HCT116 (cell line): ENCODE measurements around the gene ZEB2. TPM values are rescaled to one million over a fixed set of nuclear protein-coding genes. Genes with fewer than 3 reads are reported as not detected.

Experiments used
- ATAC-seq: fragments of 200-7000 bp; cut with Tn5 transposase; 2 replicates; pipeline ENCODE4 v1.9.1; 2020; ENCODE audit warnings: mild to moderate bottlenecking, moderate library complexity
- BruUV-seq: library from RNA; stranded (reverse); fragments of 400-500 nt; replicated peaks from 2 replicates; lab custom pipeline; 2021; lab: Mats Ljungman, UMichigan
- CTCF ChIA-PET: fragments of 300-600 bp; sonication (Branson Sonifier 250); formaldehyde crosslinking; loops from one replicate; lab custom pipeline; 2021; ENCODE audit warnings: antibody characterized with exemption; lab: Charles Lee
- POLR2A ChIA-PET: fragments of 300-600, 350-600 bp; sonication (Branson Sonifier 250); formaldehyde crosslinking; loops from one replicate; lab custom pipeline; 2021; ENCODE audit warnings: antibody characterized with exemption; lab: Charles Lee
- RAD21 ChIA-PET, 2 experiments: fragments of 300-600 bp; sonication (Branson Sonifier 250); formaldehyde crosslinking; loops; one replicate each; lab custom pipeline; 2023; ENCODE audit warnings: low total read pairs in 2 of 2; ENCODE audit not compliant: uncharacterized antibody in 2 of 2, unreplicated experiment in 2 of 2, low non-redundant PET in 1 of 2; lab: Charles Lee
- DNase-seq: peaks from one replicate; pipeline ENCODE4 v3.0.0-alpha.2; 2010; ENCODE audit warnings: low read depth, low spot score
- H2AFZ ChIP-seq: fragments of 200-600 bp; shearing (Covaris generic), sonication (generic); 2 replicates; pipeline ENCODE4 v1.6.1; 2017; ENCODE audit warnings: low read depth, mixed run types, mixed read lengths, antibody characterized with exemption, low read length; ENCODE audit not compliant: poor library complexity, severe bottlenecking
- H3K27ac ChIP-seq: 2 replicates; pipeline ENCODE4 v1.5.1; 2012; ENCODE audit warnings: low read depth, low read length
- H3K27me3 ChIP-seq: fragments of 200-600 bp; sonication (generic); 2 replicates; pipeline ENCODE4 v1.6.1; 2016; ENCODE audit warnings: mixed run types, low read length, mixed read lengths; ENCODE audit not compliant: insufficient read depth
- H3K36me3 ChIP-seq, 2 experiments: fragments of 200-500 bp in 1 of 2; fragments of 200-600 bp in 1 of 2; sonication (Bioruptor generic) in 1 of 2; sonication (generic) in 1 of 2; 2 replicates each; pipeline versions ENCODE4 v1.5.1 to v1.6.1; 2014 to 2016; ENCODE audit warnings: low read length in 2 of 2, inconsistent platforms in 1 of 2, mixed read lengths in 1 of 2, mixed run types in 1 of 2; ENCODE audit not compliant: insufficient read depth in 2 of 2, control insufficient read depth in 1 of 2
- H3K4me1 ChIP-seq, 2 experiments: fragments of 200-600 bp in 1 of 2; sonication (generic) in 1 of 2; 2 replicates each; pipeline versions ENCODE4 v1.5.1 to v1.6.1; 2012 to 2017; ENCODE audit warnings: low read length in 2 of 2, inconsistent platforms in 1 of 2, mild to moderate bottlenecking in 1 of 2, mixed read lengths in 1 of 2, mixed run types in 1 of 2, moderate library complexity in 1 of 2; ENCODE audit not compliant: insufficient read depth in 2 of 2, control insufficient read depth in 1 of 2
- H3K4me2 ChIP-seq: fragments of 200-600 bp; sonication (generic); 2 replicates; pipeline ENCODE4 v1.6.1; 2017; ENCODE audit warnings: mixed run types, low read length, mixed read lengths
- H3K4me3 ChIP-seq, 2 experiments: fragments of 200-600 bp in 1 of 2; sonication (generic) in 1 of 2; replicated peaks in 1 of 2; 2 replicates each; pipeline ENCODE4 v1.5.1; 2011 to 2016; ENCODE audit warnings: low read length in 2 of 2, control low read depth in 1 of 2, low read depth in 1 of 2, mild to moderate bottlenecking in 1 of 2, mixed read lengths in 1 of 2, mixed run types in 1 of 2
- H3K79me2 ChIP-seq: fragments of 200-600 bp; sonication (generic); 2 replicates; pipeline ENCODE4 v1.6.1; 2017; ENCODE audit warnings: mild to moderate bottlenecking, mixed run types, low read length, moderate library complexity, mixed read lengths; ENCODE audit not compliant: insufficient read depth
- H3K9ac ChIP-seq: fragments of 200-600 bp; sonication (generic); 2 replicates; pipeline ENCODE4 v1.6.1; 2016; ENCODE audit warnings: low read length, mixed read lengths
- H3K9me2 ChIP-seq: fragments of 200-600 bp; sonication (generic), shearing (Covaris generic); 2 replicates; pipeline ENCODE4 v1.6.1; 2017; ENCODE audit warnings: mixed run types, mild to moderate bottlenecking, moderate library complexity; ENCODE audit not compliant: insufficient read depth
- H3K9me3 ChIP-seq, 2 experiments: fragments of 200-500 bp in 1 of 2; fragments of 200-600 bp in 1 of 2; sonication (Bioruptor generic) in 1 of 2; sonication (generic) in 1 of 2; 2 replicates each; pipeline ENCODE4 v1.6.1; 2014 to 2017; ENCODE audit warnings: low read length in 2 of 2, mixed read lengths in 2 of 2, inconsistent platforms in 1 of 2, low read depth in 1 of 2, mild to moderate bottlenecking in 1 of 2, mixed run types in 1 of 2, moderate library complexity in 1 of 2; ENCODE audit not compliant: control insufficient read depth in 1 of 2, insufficient read depth in 1 of 2
- H4K20me1 ChIP-seq: fragments of 200-600 bp; sonication (generic), shearing (Covaris generic); 2 replicates; pipeline ENCODE4 v1.6.1; 2017; ENCODE audit warnings: mixed run types, mild to moderate bottlenecking, moderate library complexity; ENCODE audit not compliant: insufficient read depth
- ATF3 ChIP-seq: IDR thresholded peaks from 2 replicates; pipeline ENCODE4 v1.6.1; 2012
- CBX3 ChIP-seq: IDR thresholded peaks from 2 replicates; pipeline ENCODE4 v1.6.1; 2012; ENCODE audit warnings: low read depth
- EZH2phosphoT487 ChIP-seq: fragments of 200-600 bp; IDR thresholded peaks from 2 replicates; pipeline ENCODE4 v1.6.1; 2018; ENCODE audit warnings: antibody characterized with exemption, borderline replicate concordance
- FOSL1 ChIP-seq: IDR thresholded peaks from 2 replicates; pipeline ENCODE4 v1.6.1; 2012; ENCODE audit warnings: low read depth
- JUND ChIP-seq: IDR thresholded peaks from 2 replicates; pipeline ENCODE4 v1.6.1; 2012
- MAX ChIP-seq: IDR thresholded peaks from 2 replicates; pipeline ENCODE4 v1.6.1; 2012
- POLR2A ChIP-seq: IDR thresholded peaks from 2 replicates; pipeline ENCODE4 v1.7.0; 2011; ENCODE audit warnings: borderline replicate concordance; ENCODE audit not compliant: insufficient read depth, insufficient read length; ENCODE audit errors: extremely low read depth
- REST ChIP-seq: IDR thresholded peaks from 2 replicates; pipeline ENCODE4 v1.6.1; 2012; ENCODE audit warnings: low read depth
- SIN3A ChIP-seq: IDR thresholded peaks from 2 replicates; pipeline ENCODE4 v1.6.1; 2012; ENCODE audit warnings: low read depth
- SP1 ChIP-seq: IDR thresholded peaks from 2 replicates; pipeline ENCODE4 v1.6.1; 2012; ENCODE audit warnings: low read depth
- TCF7L2 ChIP-seq: IDR thresholded peaks from 2 replicates; pipeline ENCODE4 v1.7.0; 2011; ENCODE audit warnings: borderline replicate concordance, inconsistent platforms; ENCODE audit not compliant: insufficient read depth, insufficient read length; ENCODE audit errors: extremely low read depth
- YY1 ChIP-seq: IDR thresholded peaks from 2 replicates; pipeline ENCODE4 v1.6.1; 2011; ENCODE audit warnings: low read length, low read depth, moderate library complexity, mild to moderate bottlenecking; ENCODE audit not compliant: insufficient replicate concordance; ENCODE audit errors: extremely low read depth
- ZBTB33 ChIP-seq: IDR thresholded peaks from 2 replicates; pipeline ENCODE4 v1.6.1; 2011; ENCODE audit warnings: mild to moderate bottlenecking, low read length, moderate library complexity; ENCODE audit not compliant: insufficient replicate concordance; ENCODE audit errors: extremely low read depth
- ZFX ChIP-seq: fragments of 450-650 bp; IDR thresholded peaks from 2 replicates; pipeline ENCODE4 v1.6.1; 2017
- intact Hi-C: fragments of 100-400 bp; cut with micrococcal nuclease; formaldehyde crosslinking; loops from 2 replicates; pipeline ENCODE4 v1.10.0; 2022
- total RNA-seq: library from RNA; stranded (reverse); gene quantifications from one replicate; pipeline ENCODE4 v1.2.1, GENCODE V29; 2021; ENCODE audit not compliant: unreplicated experiment

ZEB2 gene
- total RNA-seq, 1 experiment from 2014 or later, result 0.81 TPM

- TF ChIP-seq REST (no peak), EZH2phosphoT487 (no peak), SP1 (no peak), POLR2A (no peak), MAX (no peak), YY1 (no peak), TCF7L2 (no peak), FOSL1 (no peak), ZFX (no peak), CBX3 (no peak), ATF3 (no peak)
These were observed 130.0 kb downstream of the ZEB2 start (continued) for GRCh38 chr2:144389930-144390311.

- Histone ChIP-seq H3K4me1 (no peaks in the 10 kb centered on the region), H3K79me2 (no peaks in the 10 kb centered on the region), H4K20me1 (no peaks in the 10 kb centered on the region), H3K9me3 (no peaks in the 10 kb centered on the region), H3K36me3 (no peaks in the 10 kb centered on the region), H3K27ac (no peak overlapping the region), H3K9me2 (no peaks in the 10 kb centered on the region), H3K27me3 (no peaks in the 10 kb centered on the region), H3K9ac (no peak overlapping the region), H3K4me3 (no peak overlapping the region), H2AFZ (no peak overlapping the region), H3K4me2 (no peak overlapping the region)
- intact Hi-C loops, result no loop called here
- ChIA-PET CTCF (no interaction called here), RAD21 (no interaction called here), POLR2A (no interaction called here)
- no peak for DNase-seq
- BruUV-seq, result no TSS peak
- ATAC-seq, result no peak
- TF ChIP-seq YY1, result no peak
- TF ChIP-seq JUND, result no peak
- TF ChIP-seq ZFX, result no peak
- TF ChIP-seq REST, result no peak
- no peak for TF ChIP-seq EZH2phosphoT487
- no peak for TF ChIP-seq ZBTB33
- TF ChIP-seq SIN3A, result no peak
- no peak for TF ChIP-seq POLR2A
These were observed 130.6 kb downstream of the ZEB2 start for GRCh38 chr2:144389151-144389929.
